CD4-positive, alpha-beta T cell (primary cell): Measurements from ENCODE around the gene ARID3A. TPM values are rescaled to one million over a fixed set of nuclear protein-coding genes. Genes with fewer than 3 reads are reported as not detected.
A peak's percentile ranks its signal among the peaks of the same experiment; 100 is the strongest.
"Not testable (repeated sequence)": the region's sequence is repeated elsewhere in the genome, so short reads cannot be mapped to it uniquely, and the experiment has no call there.

ENCODE experiments used
- ATAC-seq: fragments of 200-7000 bp; cut with Tn5 transposase; one replicate; pipeline ENCODE4 v1.10.0; 2022; ENCODE audit warnings: mild to moderate bottlenecking; ENCODE audit not compliant: poor library complexity
- CTCF ChIA-PET: fragments of 350-600 bp; sonication (Branson Sonifier 250); formaldehyde crosslinking; loops from one replicate; lab custom pipeline; 2021; ENCODE audit warnings: antibody characterized with exemption, inconsistent platforms; lab: Charles Lee
- POLR2A ChIA-PET: fragments of 350-600 bp; sonication (Branson Sonifier 250); formaldehyde crosslinking; loops from one replicate; lab custom pipeline; 2021; ENCODE audit warnings: antibody characterized with exemption, inconsistent platforms; lab: Charles Lee
- DNase-seq, 14 experiments: peaks; one replicate each; pipeline ENCODE4 v3.0.0-alpha.2; 2013 to 2020; ENCODE audit warnings: mixed read lengths in 2 of 14
- H3K27ac ChIP-seq, 2 donors: one replicate each; pipeline versions ENCODE4 v1.5.1 to v1.7.0; 2013; ENCODE audit warnings: low read length in 2 of 2, low read depth in 1 of 2, mild to moderate bottlenecking in 1 of 2
- H3K27me3 ChIP-seq, 2 experiments: 1 replicate in 1 of 2; 2 replicates in 1 of 2; pipeline versions ENCODE4 v1.6.1 to v1.7.0; 2013; ENCODE audit warnings: low read length in 2 of 2, control low read depth in 1 of 2, mild to moderate bottlenecking in 1 of 2, moderate library complexity in 1 of 2; ENCODE audit not compliant: insufficient read depth in 2 of 2, control insufficient read depth in 1 of 2
- H3K36me3 ChIP-seq: one replicate; pipeline ENCODE4 v1.6.1; 2013; ENCODE audit warnings: low read length, control low read depth; ENCODE audit not compliant: insufficient read depth
- H3K4me1 ChIP-seq: one replicate; pipeline ENCODE4 v1.6.1; 2013; ENCODE audit warnings: low read length, control low read depth; ENCODE audit not compliant: insufficient read depth
- H3K4me3 ChIP-seq: one replicate; pipeline ENCODE4 v1.5.1; 2013; ENCODE audit warnings: mild to moderate bottlenecking, low read length, moderate library complexity
- H3K9me3 ChIP-seq, 2 experiments: 1 replicate in 1 of 2; 2 replicates in 1 of 2; pipeline versions ENCODE4 v1.6.1 to v1.7.0; 2013; ENCODE audit warnings: low read length in 2 of 2, mild to moderate bottlenecking in 2 of 2, control low read depth in 1 of 2, moderate library complexity in 1 of 2; ENCODE audit not compliant: control insufficient read depth in 1 of 2, insufficient read depth in 1 of 2
- H3K27ac Mint-ChIP-seq: one replicate; pipeline ENCODE4 v1.8.0; 2020; ENCODE audit warnings: mixed read lengths
- H3K27me3 Mint-ChIP-seq: one replicate; pipeline ENCODE4 v1.8.0; 2021; ENCODE audit warnings: mixed read lengths
- H3K36me3 Mint-ChIP-seq: one replicate; pipeline ENCODE4 v1.8.0; 2021; ENCODE audit warnings: low read depth, mixed read lengths
- H3K4me1 Mint-ChIP-seq: one replicate; pipeline ENCODE4 v1.8.0; 2021; ENCODE audit warnings: low read depth, mixed read lengths
- H3K4me3 Mint-ChIP-seq: one replicate; pipeline ENCODE4 v1.8.0; 2020; ENCODE audit warnings: mild to moderate bottlenecking, mixed read lengths
- H3K9me3 Mint-ChIP-seq: one replicate; pipeline ENCODE4 v1.8.0; 2020; ENCODE audit warnings: mixed read lengths
- CTCF ChIP-seq: fragments of 200-600 bp; IDR thresholded peaks from one replicate; pipeline ENCODE4 v1.8.0; 2022; ENCODE audit warnings: antibody characterized with exemption, mild to moderate bottlenecking
- intact Hi-C, 2 experiments: fragments of 100-400 bp; cut with DNase I in 1 of 2; cut with micrococcal nuclease in 1 of 2; formaldehyde crosslinking; loops; one replicate each; pipeline versions ENCODE4 v1.15.1 to v1.9.0; 2023 to 2025; cut with DNase I, micrococcal nuclease
- total RNA-seq, 174 experiments: library from RNA in 2 of 174; stranded (reverse) in 2 of 174; gene quantifications; one replicate each; pipeline ENCODE4 v1.2.3 and lab custom pipeline; 2021 to 2026

The ARID3A gene
- total RNA-seq, 2 experiments from 2014 or later = 3.7 to 4.1 TPM

- DNase-seq (peak in 1 of 14 experiments; percentile 51), ATAC-seq (no peak)
- no peaks in the 10 kb centered on the region for H3K9me3 Mint-ChIP-seq
- Histone ChIP-seq H3K36me3 (peaks cover 11% of the 10 kb centered on the region), H3K9me3 (no peaks in the 10 kb centered on the region), H3K4me3 (peak overlapping the region; percentile 94), H3K27ac (peak overlapping the region in 1 of 2 donors; percentile 7), H3K4me1 (peaks cover 74% of the 10 kb centered on the region), H3K27me3 (no peaks in the 10 kb centered on the region)
- H3K4me1 Mint-ChIP-seq = peaks cover 33% of the 10 kb centered on the region
- peaks cover 20% of the 10 kb centered on the region for H3K36me3 Mint-ChIP-seq
- H3K27ac Mint-ChIP-seq = peak overlapping the region; percentile 99
- TF ChIP-seq CTCF = no peak
- peak overlapping the region; percentile 98 for H3K4me3 Mint-ChIP-seq
- POLR2A ChIA-PET = interaction anchor here (0.7 to 4.7 kb wide), 10 partner anchors 9 to 173 kb away, joined by 3 to 40 read pairs (median 5); partner anchors contain the start of genes ABCA7, ARHGAP45 and WDR18
- intact Hi-C loops = no loop called here
- CTCF ChIA-PET = interaction anchor here (1.2 kb wide), 1 partner anchor 225 kb away, joined by 3 read pairs; no protein-coding TSS in a partner anchor
- H3K27me3 Mint-ChIP-seq = peaks cover 7% of the 10 kb centered on the region
These were observed 93.8 kb downstream of the ARID3A start for GRCh38 chr19:1019616-1019961.

GRCh38 chr19:1019980-1020867 is 94.4 kb downstream of the ARID3A start:
- peaks cover 20% of the 10 kb centered on the region for H3K36me3 Mint-ChIP-seq
- ATAC-seq (no peak), DNase-seq (peak in 3 of 14 experiments; percentile 39 to 54 (median 52))
- Histone ChIP-seq H3K27me3 (no peaks in the 10 kb centered on the region), H3K27ac (peak overlapping the region; percentile 68 to 96), H3K36me3 (peaks cover 7% of the 10 kb centered on the region), H3K9me3 (no peaks in the 10 kb centered on the region), H3K4me3 (peak overlapping the region; percentile 94), H3K4me1 (peaks cover 68% of the 10 kb centered on the region)
- no peaks in the 10 kb centered on the region for H3K9me3 Mint-ChIP-seq
- ChIA-PET CTCF (interaction anchor here (1.2 to 2.6 kb wide), 4 partner anchors 19 to 224 kb away, joined by 3 to 20 read pairs (median 8); partner anchors contain the start of gene ABCA7), POLR2A (interaction anchor here (0.6 to 4.7 kb wide), 14 partner anchors 8 to 249 kb away, joined by 3 to 48 read pairs (median 5); partner anchors contain the start of genes ABCA7, ARHGAP45 and WDR18)
- peaks cover 7% of the 10 kb centered on the region for H3K27me3 Mint-ChIP-seq
- peaks cover 33% of the 10 kb centered on the region for H3K4me1 Mint-ChIP-seq
- H3K27ac Mint-ChIP-seq = peak overlapping the region; percentile 99
- no peak for TF ChIP-seq CTCF
- peak overlapping the region; percentile 98 for H3K4me3 Mint-ChIP-seq
- intact Hi-C loops = loop anchor here (2.0 to 10.0 kb wide), 5 partner anchors 21 to 225 kb away; partner anchors contain the start of genes ABCA7 (in 1 of the 2), ARHGAP45 (in 1 of the 2), ATP5F1D (in 1 of the 2) and MIDN (in 1 of the 2)

GRCh38 chr19:1020868-1021425 is 95.1 kb downstream of the ARID3A start, which contains the start of gene TMEM259:
Gene TMEM259 (minus strand): TSS chr19:1021123. CDS start chr19:1020996, 127 bp downstream.
- Histone ChIP-seq H3K36me3 (peaks cover 7% of the 10 kb centered on the region), H3K9me3 (no peaks in the 10 kb centered on the region), H3K27ac (peak within 1 kb of the TSS; percentile 96 to 99), H3K4me3 (peak within 1 kb of the TSS; percentile 94), H3K4me1 (peaks cover 66% of the 10 kb centered on the region), H3K27me3 (no peaks in the 10 kb centered on the region)
- Mint-ChIP-seq H3K4me3 (peak within 1 kb of the TSS; percentile 98), H3K36me3 (peaks cover 20% of the 10 kb centered on the region), H3K27ac (peak within 1 kb of the TSS; percentile 99), H3K9me3 (no peaks in the 10 kb centered on the region), H3K4me1 (peaks cover 33% of the 10 kb centered on the region), H3K27me3 (peaks cover 7% of the 10 kb centered on the region)
- TF ChIP-seq CTCF = no peak
- peak; percentile 94 to 99 (median 98) for DNase-seq
- ATAC-seq = peak; percentile 84
- POLR2A ChIA-PET = interaction anchor here (0.6 to 4.7 kb wide), 25 partner anchors 8 to 254 kb away, joined by 3 to 48 read pairs (median 5); partner anchors contain the start of genes ABCA7, ARHGAP45, CIRBP and FAM174C
- CTCF ChIA-PET = interaction anchor here (0.8 to 2.6 kb wide), 10 partner anchors 10 to 219 kb away, joined by 3 to 20 read pairs (median 4); partner anchors contain the start of genes ABCA7 and ARHGAP45
- intact Hi-C loops = loop anchor here (1.0 to 10.0 kb wide), 6 partner anchors 18 to 224 kb away; partner anchors contain the start of genes ABCA7 (in 1 of the 2), ARHGAP45 (in 1 of the 2), ATP5F1D (in 1 of the 2) and MIDN (in 1 of the 2)

- ATAC-seq, H3K9me3 Mint-ChIP-seq, H3K36me3 ChIP-seq, DNase-seq, H3K27me3 ChIP-seq, CTCF ChIA-PET, H3K27me3 Mint-ChIP-seq, H3K4me3 ChIP-seq, H3K27ac ChIP-seq, H3K9me3 ChIP-seq: not testable (repeated sequence)
- POLR2A ChIA-PET = interaction anchor here (0.9 to 10.0 kb wide), 4 partner anchors 12 to 65 kb away, joined by 3 to 143 read pairs (median 74); partner anchors contain the start of gene ARHGAP45
- H3K4me1 ChIP-seq = peaks cover 46% of the 10 kb centered on the region
- Mint-ChIP-seq H3K4me3 (peak overlapping the region; percentile 70), H3K4me1 (peaks cover 17% of the 10 kb centered on the region), H3K36me3 (peaks cover 34% of the 10 kb centered on the region), H3K27ac (peak overlapping the region; percentile 47)
- intact Hi-C loops = loop anchor here in 1 of 2 experiments (5.0 to 10.0 kb wide), 3 partner anchors 43 to 221 kb away; partner anchors contain the start of genes ARHGAP45, ATP5F1D, MIDN and POLR2E
These were observed 98.0 kb downstream of the ARID3A start for GRCh38 chr19:1023883-1024188.
